Esophagus muscularis mucosa (tissue), 3 donors: ENCODE data around the gene NUCKS1.

ENCODE experiments used
- CTCF ChIP-seq, 3 experiments: fragments of 200-600 bp in 2 of 3; fragments of 450-650 bp in 1 of 3; sonication (generic) in 2 of 3; IDR thresholded peaks; one replicate each; pipeline ENCODE4 v1.5.1; 2017 to 2019; ENCODE audit warnings: antibody characterized with exemption in 3 of 3, mild to moderate bottlenecking in 2 of 3, moderate library complexity in 1 of 3
- POLR2A ChIP-seq: fragments of 450-650 bp; IDR thresholded peaks from one replicate; pipeline ENCODE4 v1.6.1; 2017; ENCODE audit warnings: antibody characterized with exemption, moderate library complexity, mild to moderate bottlenecking, low read depth
- POLR2AphosphoS5 ChIP-seq, 2 donors: sonication (generic); formaldehyde crosslinking; IDR thresholded peaks; one replicate each; pipeline ENCODE4 v1.6.1; 2017; ENCODE audit warnings: antibody characterized with exemption in 2 of 2

GRCh38 chr1:205726619-205727125 lies 23.3 kb downstream of the NUCKS1 start:
- TF ChIP-seq POLR2A (no peak), POLR2AphosphoS5 (IDR thresholded peaks at IDR 0.05) (no peak), CTCF (IDR thresholded peaks at IDR 0.05) (no peak)
